Breast epithelium (tissue), 3 donors: ENCODE results near the gene CD55.

Experiments used
- POLR2A ChIP-seq: fragments of 450-650 bp; IDR thresholded peaks from one replicate; pipeline ENCODE4 v1.6.1; 2016; ENCODE audit warnings: antibody characterized with exemption, mild to moderate bottlenecking, moderate library complexity
- TF ChIP-seq, protein P1 (sequence below), 3 donors: fragments of 450-650 bp; IDR thresholded peaks; one replicate each; pipeline ENCODE4 v1.5.1; 2016 to 2017; ENCODE audit warnings: antibody characterized with exemption in 3 of 3, mild to moderate bottlenecking in 3 of 3, moderate library complexity in 3 of 3

DNA sequence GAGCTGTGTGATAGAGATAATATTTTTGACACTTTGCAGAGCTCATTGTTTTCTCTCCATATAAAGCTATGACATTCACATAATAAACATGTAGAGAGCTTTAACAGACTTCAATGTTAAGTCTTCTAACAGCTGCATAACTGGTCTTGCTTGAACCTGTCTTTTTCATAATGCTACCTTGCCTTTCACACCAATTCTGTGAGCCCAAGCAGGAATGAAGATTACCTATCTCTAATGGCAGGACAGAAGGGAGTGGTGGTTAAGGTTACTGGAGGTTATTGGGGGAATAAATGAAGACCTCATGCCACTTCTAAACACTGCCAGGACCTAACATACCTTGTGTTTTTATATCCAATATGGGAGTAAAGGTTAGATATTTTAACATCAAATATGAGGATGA is 2.3 kb upstream of the CD55 start:
- TF ChIP-seq POLR2A, result no peak
- TF ChIP-seq, protein P1, sequence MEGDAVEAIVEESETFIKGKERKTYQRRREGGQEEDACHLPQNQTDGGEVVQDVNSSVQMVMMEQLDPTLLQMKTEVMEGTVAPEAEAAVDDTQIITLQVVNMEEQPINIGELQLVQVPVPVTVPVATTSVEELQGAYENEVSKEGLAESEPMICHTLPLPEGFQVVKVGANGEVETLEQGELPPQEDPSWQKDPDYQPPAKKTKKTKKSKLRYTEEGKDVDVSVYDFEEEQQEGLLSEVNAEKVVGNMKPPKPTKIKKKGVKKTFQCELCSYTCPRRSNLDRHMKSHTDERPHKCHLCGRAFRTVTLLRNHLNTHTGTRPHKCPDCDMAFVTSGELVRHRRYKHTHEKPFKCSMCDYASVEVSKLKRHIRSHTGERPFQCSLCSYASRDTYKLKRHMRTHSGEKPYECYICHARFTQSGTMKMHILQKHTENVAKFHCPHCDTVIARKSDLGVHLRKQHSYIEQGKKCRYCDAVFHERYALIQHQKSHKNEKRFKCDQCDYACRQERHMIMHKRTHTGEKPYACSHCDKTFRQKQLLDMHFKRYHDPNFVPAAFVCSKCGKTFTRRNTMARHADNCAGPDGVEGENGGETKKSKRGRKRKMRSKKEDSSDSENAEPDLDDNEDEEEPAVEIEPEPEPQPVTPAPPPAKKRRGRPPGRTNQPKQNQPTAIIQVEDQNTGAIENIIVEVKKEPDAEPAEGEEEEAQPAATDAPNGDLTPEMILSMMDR (IDR thresholded peaks at IDR 0.05), result no peak
